Thyroid gland (tissue), 4 donors: Measurements from ENCODE around the gene KCNIP3.

Experiments used
- CTCF ChIP-seq, 6 experiments: fragments of 200-600 bp in 3 of 6; fragments of 450-650 bp in 3 of 6; sonication (generic) in 3 of 6; IDR thresholded peaks; one replicate each; pipeline ENCODE4 v1.5.1; 2016 to 2019; ENCODE audit warnings: antibody characterized with exemption in 6 of 6, mild to moderate bottlenecking in 2 of 6, inconsistent platforms in 1 of 6, moderate library complexity in 1 of 6
- POLR2A ChIP-seq, 2 donors: fragments of 450-650 bp; IDR thresholded peaks; one replicate each; pipeline ENCODE4 v1.6.1; 2017; ENCODE audit warnings: antibody characterized with exemption in 2 of 2, mild to moderate bottlenecking in 2 of 2, moderate library complexity in 1 of 2

GRCh38 chr2:95299961-95300360, 2.8 kb downstream of the KCNIP3 start:
- no peak for TF ChIP-seq CTCF (IDR thresholded peaks at IDR 0.05)
- TF ChIP-seq POLR2A (IDR thresholded peaks at IDR 0.05), result no peak
